ENCODE measurements around the gene FAM228A.

- TF ChIP-seq CTCF (IDR thresholded peaks at IDR 0.05) (no peak), ZFX (IDR thresholded peaks at IDR 0.05; ENCODE audit: borderline replicate concordance) (no peak)
Observed at GRCh38 chr2:24162494-24162893, 12.4 kb upstream of the FAM228A start.

All from 22Rv1 (cell line).